ENCODE data around the gene VPS54.
"Not testable (repeated sequence)": the region's sequence is repeated elsewhere in the genome, so short reads cannot be mapped to it uniquely, and the experiment has no call there.

VPS54 gene

GRCh38 chr2:63990072-63990471 lies 29.2 kb downstream of the VPS54 start:
- no peak overlapping the region for H3K4me3 ChIP-seq (ENCODE audit: insufficient read length, low read depth)
- H3K9ac ChIP-seq (ENCODE audit: insufficient read length, low read depth): no peak overlapping the region
- no peak for TF ChIP-seq ZNF274 (IDR thresholded peaks at IDR 0.05; ENCODE audit: low read depth, low read length)
- TF ChIP-seq SUZ12 (IDR thresholded peaks at IDR 0.05; ENCODE audit: extremely low read depth, insufficient read depth, insufficient read length): no peak
- TF ChIP-seq YY1 (IDR thresholded peaks at IDR 0.05; ENCODE audit: insufficient read depth, insufficient read length): no peak
- no peaks in the 10 kb centered on the region for H3K36me3 ChIP-seq (ENCODE audit: insufficient read depth, insufficient read length, low read length)
- peaks cover 14% of the 10 kb centered on the region; the same call in 1 of the 2 replicates for H3K9me3 ChIP-seq (ENCODE audit: insufficient read depth, low read length)
- DNase-seq (ENCODE audit: low read depth, low spot score): no peak
- H3K4me1 ChIP-seq (ENCODE audit: insufficient read depth, insufficient read length): no peaks in the 10 kb centered on the region
- H3K27me3 ChIP-seq (ENCODE audit: insufficient read depth, insufficient read length): no peaks in the 10 kb centered on the region

DNA sequence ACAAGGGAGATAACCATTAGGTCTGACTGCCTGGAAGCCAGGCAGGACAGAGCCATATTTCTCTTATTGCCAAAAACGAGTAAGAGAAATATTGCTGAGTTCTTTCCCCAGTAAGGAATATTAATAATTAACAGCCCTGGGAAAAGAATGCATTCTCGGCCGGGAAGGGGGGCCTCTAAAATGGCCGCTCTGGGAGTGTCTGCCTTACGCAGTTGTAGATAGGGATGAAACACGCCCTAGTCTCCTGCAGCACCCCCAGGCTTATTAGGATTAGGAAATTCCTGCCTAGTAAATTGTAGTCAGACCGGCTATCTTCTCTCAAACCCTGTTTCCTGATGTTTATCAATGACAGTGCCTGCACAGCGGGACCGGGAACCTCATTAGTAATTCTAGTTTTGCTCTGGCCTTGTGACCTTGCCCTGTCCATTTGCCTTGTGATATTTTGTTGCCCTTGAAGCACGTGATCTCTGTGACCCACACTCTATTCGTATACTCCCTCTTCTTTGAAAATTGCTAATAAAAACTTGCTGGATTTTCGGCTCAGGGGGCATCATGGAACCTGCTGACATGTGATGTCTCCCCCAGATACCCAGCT lies 30.3 kb downstream of the VPS54 start:
- not testable (repeated sequence) for DNase-seq (ENCODE audit: low read depth, low spot score); H3K9ac ChIP-seq (ENCODE audit: insufficient read length, low read depth); H3K4me1 ChIP-seq (ENCODE audit: insufficient read depth, insufficient read length); H3K27me3 ChIP-seq (ENCODE audit: insufficient read depth, insufficient read length); H3K4me3 ChIP-seq (ENCODE audit: insufficient read length, low read depth); H3K36me3 ChIP-seq (ENCODE audit: insufficient read depth, insufficient read length, low read length)
- peaks cover 14% of the 10 kb centered on the region; the same call in 1 of the 2 replicates for H3K9me3 ChIP-seq (ENCODE audit: insufficient read depth, low read length)

- Histone ChIP-seq H3K27me3 (ENCODE audit: insufficient read depth, insufficient read length) (no peaks in the 10 kb centered on the region), H3K9ac (ENCODE audit: insufficient read length, low read depth) (no peak overlapping the region), H3K36me3 (ENCODE audit: insufficient read depth, insufficient read length, low read length) (peaks cover 9% of the 10 kb centered on the region), H3K4me1 (ENCODE audit: insufficient read depth, insufficient read length) (no peaks in the 10 kb centered on the region), H3K9me3 (ENCODE audit: insufficient read depth, low read length) (peaks cover 10% of the 10 kb centered on the region; the same call in 1 of the 2 replicates), H3K4me3 (ENCODE audit: insufficient read length, low read depth) (no peak overlapping the region)
- DNase-seq (ENCODE audit: low read depth, low spot score): no peak
- no peak for TF ChIP-seq ZNF274 (IDR thresholded peaks at IDR 0.05; ENCODE audit: low read depth, low read length)
- no peak for TF ChIP-seq YY1 (IDR thresholded peaks at IDR 0.05; ENCODE audit: insufficient read depth, insufficient read length)
- no peak for TF ChIP-seq SUZ12 (IDR thresholded peaks at IDR 0.05; ENCODE audit: extremely low read depth, insufficient read depth, insufficient read length)
Measured at GRCh38 chr2:63984606-63985359, 34.4 kb downstream of the VPS54 start.

DNA sequence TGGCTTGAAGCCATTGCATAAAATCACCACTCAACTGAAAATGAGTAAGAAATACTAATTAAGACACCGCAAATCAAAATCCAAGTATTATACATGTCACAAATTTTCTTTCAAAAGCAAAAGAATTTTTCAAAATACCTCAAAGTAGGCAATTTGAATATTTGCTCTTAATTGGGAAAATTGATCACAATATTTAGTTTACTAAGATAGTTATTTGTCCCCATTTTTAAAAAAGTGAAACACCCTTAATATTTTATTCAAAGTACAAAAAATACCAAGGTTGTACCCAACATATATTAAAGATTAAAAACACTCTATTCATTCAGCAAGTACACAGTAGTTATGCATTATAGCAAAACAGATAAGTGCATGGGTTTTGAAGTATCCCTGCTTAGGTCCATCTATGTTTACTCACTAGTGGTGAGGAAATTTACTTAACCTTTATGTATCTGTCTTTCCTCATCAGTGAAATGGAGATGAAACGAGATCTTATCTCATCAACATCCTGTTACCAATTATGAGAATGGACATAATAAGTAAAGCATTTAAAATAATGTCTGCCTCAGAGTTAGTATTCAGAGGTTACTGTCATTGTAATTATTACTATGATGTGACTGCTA lies 35.1 kb downstream of the VPS54 start:
- DNase-seq (ENCODE audit: low read depth, low spot score): no peak
- H3K9me3 ChIP-seq (ENCODE audit: insufficient read depth, low read length): peaks cover 3% of the 10 kb centered on the region; the same call in 1 of the 2 replicates
- no peak for TF ChIP-seq SUZ12 (IDR thresholded peaks at IDR 0.05; ENCODE audit: extremely low read depth, insufficient read depth, insufficient read length)
- H3K4me1 ChIP-seq (ENCODE audit: insufficient read depth, insufficient read length): no peaks in the 10 kb centered on the region
- no peak overlapping the region for H3K9ac ChIP-seq (ENCODE audit: insufficient read length, low read depth)
- no peaks in the 10 kb centered on the region for H3K27me3 ChIP-seq (ENCODE audit: insufficient read depth, insufficient read length)
- no peak overlapping the region for H3K4me3 ChIP-seq (ENCODE audit: insufficient read length, low read depth)
- peaks cover 9% of the 10 kb centered on the region for H3K36me3 ChIP-seq (ENCODE audit: insufficient read depth, insufficient read length, low read length)

DNA sequence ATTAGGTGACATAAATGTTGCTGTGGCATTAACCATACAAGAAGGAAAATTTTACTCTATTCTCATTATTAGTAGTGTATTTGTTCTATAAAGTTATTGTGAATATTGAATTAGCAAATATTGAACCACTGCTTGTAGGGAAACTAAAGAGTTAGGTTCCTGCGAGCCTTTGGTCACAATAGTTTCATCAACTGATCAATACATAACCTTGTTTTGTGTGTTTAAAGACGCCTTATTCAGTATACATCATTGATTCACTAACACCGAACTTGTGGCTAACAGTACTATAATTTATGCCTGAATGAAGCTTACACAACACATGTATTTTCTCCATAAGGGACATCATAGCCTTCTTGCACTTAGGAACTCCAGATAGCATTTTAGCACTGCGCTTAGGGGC lies 36.9 kb downstream of the VPS54 start:
- no peak overlapping the region for H3K4me3 ChIP-seq (ENCODE audit: insufficient read length, low read depth)
- no peaks in the 10 kb centered on the region for H3K27me3 ChIP-seq (ENCODE audit: insufficient read depth, insufficient read length)
- H3K9ac ChIP-seq (ENCODE audit: insufficient read length, low read depth): no peak overlapping the region
- peaks cover 9% of the 10 kb centered on the region for H3K36me3 ChIP-seq (ENCODE audit: insufficient read depth, insufficient read length, low read length)
- no peaks in the 10 kb centered on the region for H3K4me1 ChIP-seq (ENCODE audit: insufficient read depth, insufficient read length)
- no peaks in the 10 kb centered on the region for H3K9me3 ChIP-seq (ENCODE audit: insufficient read depth, low read length)
- no peak for TF ChIP-seq ZNF274 (IDR thresholded peaks at IDR 0.05; ENCODE audit: low read depth, low read length)
- TF ChIP-seq YY1 (IDR thresholded peaks at IDR 0.05; ENCODE audit: insufficient read depth, insufficient read length): no peak
- no peak for TF ChIP-seq SUZ12 (IDR thresholded peaks at IDR 0.05; ENCODE audit: extremely low read depth, insufficient read depth, insufficient read length)
- DNase-seq (ENCODE audit: low read depth, low spot score): no peak

DNA sequence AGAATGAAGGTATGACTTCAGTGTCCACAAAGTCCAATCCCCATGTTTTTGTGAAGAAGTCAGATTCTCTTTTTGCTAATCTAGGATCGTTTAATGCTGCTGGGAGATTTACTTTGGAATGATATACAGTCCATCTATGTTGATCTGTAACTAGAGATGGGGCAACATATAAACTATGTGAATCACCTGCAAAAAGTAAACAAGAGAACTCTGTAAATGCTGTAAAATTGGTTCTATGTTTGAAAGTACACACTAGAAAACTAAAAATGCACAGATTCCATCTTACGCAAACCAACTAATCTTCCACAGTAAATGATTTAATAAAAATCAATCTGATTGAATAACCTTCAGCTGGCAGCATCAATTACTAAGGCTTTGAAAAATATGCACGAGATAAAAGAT lies 37.5 kb downstream of the VPS54 start:
- H3K4me1 ChIP-seq (ENCODE audit: insufficient read depth, insufficient read length): no peaks in the 10 kb centered on the region
- no peak for DNase-seq (ENCODE audit: low read depth, low spot score)
- no peak overlapping the region for H3K4me3 ChIP-seq (ENCODE audit: insufficient read length, low read depth)
- H3K36me3 ChIP-seq (ENCODE audit: insufficient read depth, insufficient read length, low read length): peaks cover 9% of the 10 kb centered on the region
- no peak overlapping the region for H3K9ac ChIP-seq (ENCODE audit: insufficient read length, low read depth)
- no peak for TF ChIP-seq YY1 (IDR thresholded peaks at IDR 0.05; ENCODE audit: insufficient read depth, insufficient read length)
- H3K27me3 ChIP-seq (ENCODE audit: insufficient read depth, insufficient read length): no peaks in the 10 kb centered on the region
- no peaks in the 10 kb centered on the region for H3K9me3 ChIP-seq (ENCODE audit: insufficient read depth, low read length)

GRCh38 chr2:63980794-63981193 lies 38.4 kb downstream of the VPS54 start:
- Histone ChIP-seq H3K27me3 (ENCODE audit: insufficient read depth, insufficient read length) (no peaks in the 10 kb centered on the region), H3K4me3 (ENCODE audit: insufficient read length, low read depth) (no peak overlapping the region), H3K9me3 (ENCODE audit: insufficient read depth, low read length) (no peaks in the 10 kb centered on the region), H3K4me1 (ENCODE audit: insufficient read depth, insufficient read length) (no peaks in the 10 kb centered on the region), H3K9ac (ENCODE audit: insufficient read length, low read depth) (no peak overlapping the region), H3K36me3 (ENCODE audit: insufficient read depth, insufficient read length, low read length) (peaks cover 15% of the 10 kb centered on the region)
- no peak for TF ChIP-seq YY1 (IDR thresholded peaks at IDR 0.05; ENCODE audit: insufficient read depth, insufficient read length)
- no peak for TF ChIP-seq SUZ12 (IDR thresholded peaks at IDR 0.05; ENCODE audit: extremely low read depth, insufficient read depth, insufficient read length)
- TF ChIP-seq ZNF274 (IDR thresholded peaks at IDR 0.05; ENCODE audit: low read depth, low read length): no peak
- DNase-seq (ENCODE audit: low read depth, low spot score): no peak
